HEK293T (cell line): ENCODE measurements around the gene PPP2R1B.

ENCODE experiments used
- CTCF ChIA-PET: fragments of 350-600 bp; formaldehyde crosslinking; extraction: SDS; loops from one replicate; lab custom pipeline; 2021; ENCODE audit warnings: antibody characterized with exemption, inconsistent platforms; lab: Yijun Ruan, JAX
- POLR2A ChIA-PET: fragments of 350-600 bp; formaldehyde crosslinking; extraction: SDS; loops from one replicate; lab custom pipeline; 2020; ENCODE audit warnings: antibody characterized with exemption, inconsistent platforms; lab: Yijun Ruan, JAX
- DNase-seq: peaks from one replicate; pipeline ENCODE4 v3.0.0; 2012; ENCODE audit warnings: mixed read lengths; ENCODE audit errors: extremely low spot score
- ARNT ChIP-seq: fragments of 450-650 bp; IDR thresholded peaks from 2 replicates; pipeline ENCODE4 v1.6.1; 2017; ENCODE audit warnings: mild to moderate bottlenecking
- BHLHE40 ChIP-seq: fragments of 450-650 bp; IDR thresholded peaks from 2 replicates; pipeline ENCODE4 v1.6.1; 2016; ENCODE audit warnings: mild to moderate bottlenecking, moderate library complexity, borderline replicate concordance
- CTBP1 ChIP-seq: fragments of 450-650 bp; IDR thresholded peaks from 2 replicates; pipeline ENCODE4 v1.6.1; 2016; ENCODE audit warnings: borderline replicate concordance
- ELF4 ChIP-seq: fragments of 450-650 bp; IDR thresholded peaks from 2 replicates; pipeline ENCODE4 v1.6.1; 2017; ENCODE audit warnings: antibody characterized with exemption
- FOXA1 ChIP-seq: fragments of 450-650 bp; IDR thresholded peaks from 2 replicates; pipeline ENCODE4 v1.6.1; 2016; ENCODE audit warnings: mild to moderate bottlenecking
- FOXK2 ChIP-seq: fragments of 450-650 bp; IDR thresholded peaks from 2 replicates; pipeline ENCODE4 v1.6.1; 2016; ENCODE audit warnings: mild to moderate bottlenecking
- FOXM1 ChIP-seq: fragments of 450-650 bp; IDR thresholded peaks from 2 replicates; pipeline ENCODE4 v1.6.1; 2017; ENCODE audit warnings: mild to moderate bottlenecking, borderline replicate concordance
- HDGF ChIP-seq: fragments of 450-650 bp; IDR thresholded peaks from 2 replicates; pipeline ENCODE4 v1.6.1; 2017; ENCODE audit warnings: antibody characterized with exemption, borderline replicate concordance
- L3MBTL2 ChIP-seq: fragments of 450-650 bp; conservative IDR thresholded peaks from 2 replicates; pipeline ENCODE4 v1.6.1; 2016; ENCODE audit warnings: mild to moderate bottlenecking
- LEF1 ChIP-seq: fragments of 450-650 bp; IDR thresholded peaks from 2 replicates; pipeline ENCODE4 v1.6.1; 2017; ENCODE audit warnings: mild to moderate bottlenecking, borderline replicate concordance
- NFRKB ChIP-seq: fragments of 450-650 bp; IDR thresholded peaks from 2 replicates; pipeline ENCODE4 v1.6.1; 2016; ENCODE audit warnings: mild to moderate bottlenecking, moderate library complexity
- PKNOX1 ChIP-seq: fragments of 450-650 bp; IDR thresholded peaks from 2 replicates; pipeline ENCODE4 v1.6.1; 2016
- SP1 ChIP-seq: fragments of 450-650 bp; IDR thresholded peaks from 2 replicates; pipeline ENCODE4 v1.6.1; 2017
- SUZ12 ChIP-seq: fragments of 450-650 bp; IDR thresholded peaks from 2 replicates; pipeline ENCODE4 v1.6.1; 2016; ENCODE audit warnings: mild to moderate bottlenecking
- TARDBP ChIP-seq: fragments of 450-650 bp; IDR thresholded peaks from 2 replicates; pipeline ENCODE4 v1.6.1; 2016
- ZNF384 ChIP-seq: fragments of 450-650 bp; IDR thresholded peaks from 2 replicates; pipeline ENCODE4 v1.6.1; 2016

The PPP2R1B gene

GRCh38 chr11:111770581-111771134, 4.5 kb upstream of the PPP2R1B start:
- POLR2A ChIA-PET, result no interaction called here
- TF ChIP-seq ZNF384 (no peak), FOXM1 (no peak), LEF1 (no peak), ELF4 (no peak), HDGF (no peak), CTBP1 (no peak), ARNT (no peak), BHLHE40 (no peak), L3MBTL2 (no peak), FOXK2 (no peak), SP1 (no peak), NFRKB (no peak), SUZ12 (no peak), FOXA1 (no peak), TARDBP (no peak)
- CTCF ChIA-PET, result interaction anchor here (0.7 kb wide), 1 partner anchor 12 kb away, joined by 3 read pairs; no protein-coding TSS in a partner anchor
- DNase-seq, result no peak

- TF ChIP-seq FOXM1, result no peak
- no peak for TF ChIP-seq PKNOX1
- no peak for TF ChIP-seq ELF4
- no peak for TF ChIP-seq FOXA1
- TF ChIP-seq HDGF, result no peak
- no peak for TF ChIP-seq BHLHE40
- no peak for TF ChIP-seq CTBP1
- ChIA-PET POLR2A (interaction anchor here (1.0 to 1.8 kb wide), 11 partner anchors 10 to 164 kb away, joined by 3 to 7 read pairs (median 4); partner anchors contain the start of gene ALG9), CTCF (interaction anchor here (0.7 to 3.2 kb wide), 3 partner anchors 10 to 328 kb away, joined by 3 to 13 read pairs (median 10); no protein-coding TSS in a partner anchor)
- DNase-seq, result no peak
These were observed 599 bp upstream of the PPP2R1B start for GRCh38 chr11:111766834-111767142.

GRCh38 chr11:111765320-111765983, 737 bp downstream of the PPP2R1B start:
- no peak for DNase-seq
- TF ChIP-seq L3MBTL2 (no peak), BHLHE40 (no peak), SUZ12 (no peak), ELF4 (no peak), FOXM1 (no peak), FOXA1 (no peak), ARNT (no peak)
- POLR2A ChIA-PET, result interaction anchor here (0.9 to 1.8 kb wide), 8 partner anchors 11 to 162 kb away, joined by 3 to 7 read pairs (median 4); no protein-coding TSS in a partner anchor
- CTCF ChIA-PET, result interaction anchor here (0.6 to 3.2 kb wide), 3 partner anchors 11 to 161 kb away, joined by 3 to 13 read pairs (median 3); no protein-coding TSS in a partner anchor

DNA sequence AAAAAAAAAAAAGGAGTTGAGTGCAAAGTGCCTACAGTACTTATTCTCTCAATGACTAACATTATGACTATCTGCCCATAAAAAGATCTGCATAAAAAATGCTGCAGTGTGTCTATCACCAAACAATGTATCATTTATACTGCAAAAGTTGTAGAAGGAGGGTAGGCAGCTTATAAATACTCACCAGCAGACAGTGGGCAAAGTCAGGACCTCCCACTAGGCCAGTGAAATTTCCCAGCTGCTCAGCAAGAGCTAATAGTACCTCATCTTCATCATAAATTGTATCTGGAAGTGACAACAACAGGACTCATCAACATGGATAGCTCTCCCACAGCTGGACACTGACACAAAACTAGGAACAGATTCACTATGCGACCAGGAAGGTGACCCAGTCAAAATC, 1.6 kb downstream of the PPP2R1B start:
- DNase-seq, result no peak
- CTCF ChIA-PET, result interaction anchor here (0.6 to 1.3 kb wide), 2 partner anchors 13 to 860 kb away, joined by 3 read pairs; no protein-coding TSS in a partner anchor
- no peak for TF ChIP-seq ARNT
- no peak for TF ChIP-seq L3MBTL2
- TF ChIP-seq SP1, result no peak
- no peak for TF ChIP-seq FOXM1
- TF ChIP-seq PKNOX1, result no peak
- TF ChIP-seq NFRKB, result no peak
- TF ChIP-seq ELF4, result no peak
- POLR2A ChIA-PET, result interaction anchor here (1.3 kb wide), 1 partner anchor 10 kb away, joined by 3 read pairs; no protein-coding TSS in a partner anchor

DNA sequence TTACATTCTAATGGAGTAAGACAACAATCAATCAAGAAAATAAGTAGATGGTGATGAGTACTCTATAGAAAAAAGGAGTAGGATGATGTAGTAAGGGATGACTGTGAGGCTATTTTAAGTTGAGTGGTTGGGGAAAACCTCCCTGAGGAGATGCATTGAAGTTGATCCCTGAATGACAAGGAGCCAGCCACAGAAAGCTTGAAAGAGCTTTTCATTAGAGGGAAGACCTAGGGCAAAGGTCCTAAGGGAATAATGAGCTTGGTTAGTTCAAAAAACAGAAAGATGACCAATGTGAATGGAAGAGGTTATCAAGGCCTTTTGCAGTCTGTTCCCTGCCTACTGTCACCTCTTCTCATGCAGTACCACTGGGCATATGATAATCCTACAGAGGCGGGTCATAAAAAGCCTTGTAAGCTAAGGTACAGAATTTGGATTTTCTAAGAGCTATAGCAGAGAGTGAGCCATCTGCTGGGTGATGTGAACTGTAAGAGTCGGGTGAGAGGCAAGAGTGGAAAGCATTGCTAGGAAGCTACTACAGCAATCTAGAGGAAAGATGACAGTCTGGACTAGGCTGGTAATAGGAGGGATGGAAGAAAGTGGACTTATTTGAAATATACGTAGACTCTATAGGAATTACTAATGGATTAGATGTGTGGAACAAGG, 3.1 kb downstream of the PPP2R1B start:
- TF ChIP-seq FOXA1, result no peak
- TF ChIP-seq ELF4, result no peak
- TF ChIP-seq SUZ12, result no peak
- TF ChIP-seq NFRKB, result no peak
- no peak for TF ChIP-seq L3MBTL2
- no peak for TF ChIP-seq BHLHE40
- TF ChIP-seq ARNT, result no peak
- TF ChIP-seq LEF1, result no peak
- no peak for TF ChIP-seq HDGF
- no peak for TF ChIP-seq ZNF384
- TF ChIP-seq FOXK2, result no peak
- TF ChIP-seq FOXM1, result no peak
- TF ChIP-seq CTBP1, result no peak
- no peak for DNase-seq
- ChIA-PET CTCF (no interaction called here), POLR2A (no interaction called here)

- TF ChIP-seq TARDBP (no peak), CTBP1 (no peak), ELF4 (no peak), FOXA1 (no peak), LEF1 (no peak), L3MBTL2 (no peak), SUZ12 (no peak)
- ChIA-PET POLR2A (no interaction called here), CTCF (no interaction called here)
- no peak for DNase-seq
These were observed 3.7 kb downstream of the PPP2R1B start for GRCh38 chr11:111762526-111762925.
